ENCODE results near the gene MYO7B. TPM values are rescaled to one million over a fixed set of nuclear protein-coding genes. Genes with fewer than 3 reads are reported as not detected.

The MYO7B gene
- total RNA-seq, 2 experiments from 2014 or later, result 0.14 to 0.58 TPM

DNA sequence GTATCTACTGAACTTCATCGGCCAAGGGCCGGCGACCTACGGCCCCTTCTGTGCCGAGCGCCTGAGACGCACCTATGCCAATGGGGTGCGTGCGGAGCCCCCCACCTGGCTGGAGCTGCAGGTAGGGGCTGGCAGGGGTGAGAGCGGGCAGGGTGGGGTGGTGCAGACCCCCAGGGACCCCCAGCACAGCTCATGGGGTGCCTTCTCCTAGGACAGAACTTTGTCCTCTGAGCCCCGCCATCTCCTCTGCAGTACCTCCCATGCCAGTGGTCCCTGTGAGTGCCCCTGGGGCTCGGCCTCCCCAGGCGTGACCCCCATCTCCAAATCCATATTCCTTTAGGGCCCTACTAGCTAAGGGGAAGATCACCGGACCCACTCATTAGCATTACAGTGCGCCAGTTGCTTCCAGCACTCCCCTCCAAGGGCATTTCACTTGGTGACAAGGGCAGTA lies 86.5 kb downstream of the MYO7B start:
- H3K27ac Mint-ChIP-seq, result no peak overlapping the region
- POLR2A ChIA-PET, result no interaction called here

DNA sequence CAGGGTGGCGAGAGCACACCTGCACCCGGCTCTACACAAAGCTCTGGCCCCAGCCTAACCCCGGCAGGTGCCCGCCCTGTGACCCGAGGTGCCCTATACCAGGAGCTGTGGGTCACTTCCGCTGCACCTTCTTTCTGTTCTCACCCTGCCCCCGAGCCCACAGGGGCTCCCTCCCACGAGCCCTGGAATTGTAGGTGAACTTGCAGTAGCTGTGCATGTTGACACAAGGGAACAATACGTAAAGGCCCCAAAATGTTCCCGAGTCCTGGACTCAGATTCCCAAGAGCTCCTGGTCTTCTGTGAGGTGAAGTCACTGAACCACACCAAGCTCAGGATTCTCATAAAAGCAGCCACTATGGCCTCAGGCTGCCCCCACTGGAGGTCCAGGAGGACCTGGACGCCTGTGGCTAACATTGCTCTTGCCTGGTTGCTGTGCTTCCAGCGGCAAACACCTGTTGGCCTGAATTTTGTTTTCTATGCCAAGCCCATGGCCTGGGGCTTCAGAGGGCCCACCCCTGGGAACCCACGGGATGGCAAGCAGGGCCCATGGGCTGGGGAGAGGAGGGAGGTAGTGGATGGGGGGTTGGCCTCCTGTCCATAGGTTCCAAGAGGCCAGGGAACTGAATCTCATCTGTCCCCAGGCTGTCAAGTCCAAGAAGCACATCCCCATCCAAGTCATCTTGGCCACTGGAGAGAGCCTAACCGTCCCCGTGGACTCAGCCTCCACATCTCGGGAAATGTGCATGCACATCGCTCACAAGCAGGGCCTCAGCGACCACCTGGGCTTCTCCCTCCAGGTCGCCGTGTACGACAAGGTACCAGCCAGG lies 87.3 kb downstream of the MYO7B start:
- Mint-ChIP-seq H3K36me3 (no peaks in the 10 kb centered on the region), H3K9me3 (no peaks in the 10 kb centered on the region), H3K27ac (no peak overlapping the region), H3K4me1 (ENCODE audit: low read depth) (no peaks in the 10 kb centered on the region), H3K27me3 (no peaks in the 10 kb centered on the region), H3K4me3 (no peak overlapping the region)
- intact Hi-C loops (cut with micrococcal nuclease), result no loop called here
- ChIA-PET POLR2A (no interaction called here), CTCF (no interaction called here)
- DNase-seq, result no peak

More for the DNA sequence above, 86.5 kb downstream of the MYO7B start:
- intact Hi-C loops (cut with micrococcal nuclease), result no loop called here
- no peaks in the 10 kb centered on the region for H3K9me3 Mint-ChIP-seq
- no peaks in the 10 kb centered on the region for H3K4me1 Mint-ChIP-seq (ENCODE audit: low read depth)
- no peaks in the 10 kb centered on the region for H3K36me3 Mint-ChIP-seq
- CTCF ChIA-PET, result no interaction called here
- H3K27me3 Mint-ChIP-seq, result no peaks in the 10 kb centered on the region
- DNase-seq, result no peak
- H3K4me3 Mint-ChIP-seq, result no peak overlapping the region

DNA sequence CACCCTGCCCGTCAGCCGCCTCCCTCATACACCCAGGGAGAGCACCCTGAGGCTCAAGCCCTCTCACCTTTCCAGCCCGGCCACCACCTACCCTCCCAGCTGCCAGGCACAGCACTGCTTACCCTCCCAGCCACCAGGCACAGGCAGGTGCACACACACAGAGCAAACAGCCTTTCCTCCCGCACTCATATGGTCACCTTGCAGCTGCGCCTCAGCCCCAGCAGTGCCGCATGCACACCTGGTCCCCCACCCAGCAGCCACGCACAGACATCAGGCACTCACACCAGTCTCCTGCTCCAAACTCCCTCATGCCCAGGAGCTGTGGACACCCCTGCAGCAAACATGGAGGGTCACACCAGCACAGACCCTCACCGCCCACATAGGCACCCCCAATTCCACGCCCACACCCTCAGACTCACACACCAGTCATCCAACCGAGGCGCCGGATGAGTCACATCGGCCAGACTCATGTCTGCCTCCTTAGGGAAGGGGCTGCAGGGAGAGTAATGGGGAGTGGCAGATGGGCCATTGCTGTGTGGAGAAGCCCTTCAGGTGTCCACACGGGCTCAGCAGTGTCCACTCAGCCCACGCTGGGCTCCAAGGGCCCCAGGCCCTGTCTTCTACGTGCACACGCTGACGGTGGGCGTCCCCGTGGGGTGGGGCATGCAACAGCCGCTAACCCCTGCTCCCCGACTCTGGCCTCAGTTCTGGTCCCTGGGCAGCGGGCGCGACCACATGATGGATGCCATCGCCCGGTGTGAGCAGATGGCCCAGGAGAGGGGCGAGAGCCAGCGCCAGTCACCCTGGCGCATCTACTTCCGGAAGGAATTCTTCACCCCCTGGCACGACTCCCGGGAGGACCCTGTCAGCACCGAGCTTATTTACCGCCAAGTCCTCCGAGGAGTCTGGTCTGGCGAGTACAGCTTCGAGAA lies 88.2 kb downstream of the MYO7B start:
- Mint-ChIP-seq H3K27me3 (no peaks in the 10 kb centered on the region), H3K4me3 (no peak overlapping the region), H3K9me3 (no peaks in the 10 kb centered on the region), H3K27ac (no peak overlapping the region), H3K36me3 (no peaks in the 10 kb centered on the region), H3K4me1 (ENCODE audit: low read depth) (no peaks in the 10 kb centered on the region)
- DNase-seq, result no peak
- intact Hi-C loops (cut with micrococcal nuclease), result no loop called here
- POLR2A ChIA-PET, result no interaction called here
- CTCF ChIA-PET, result interaction anchor here (1.6 kb wide), 1 partner anchor 33 kb away, joined by 4 read pairs; no protein-coding TSS in a partner anchor

DNA sequence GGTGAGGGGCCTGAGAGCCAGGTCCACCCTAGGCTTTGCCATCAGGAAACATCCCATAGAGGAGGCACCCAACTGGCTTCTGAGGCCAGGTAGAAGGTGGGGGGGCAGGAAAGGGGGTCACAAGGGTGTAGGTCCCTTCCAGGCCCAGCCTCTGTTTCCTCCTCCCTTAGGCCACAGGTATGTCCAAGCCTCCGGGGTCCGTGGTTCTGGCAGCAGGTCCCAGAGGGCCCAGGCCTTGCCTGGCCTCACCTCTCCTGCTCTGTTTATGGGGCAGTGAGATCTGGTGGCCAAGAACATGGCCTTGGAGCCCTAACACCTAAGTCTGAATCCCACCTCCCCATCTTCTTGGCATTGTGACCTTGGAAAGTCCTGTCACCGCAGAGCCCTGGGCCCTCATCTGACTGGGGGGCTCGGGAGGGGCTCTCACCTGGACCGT lies 88.9 kb downstream of the MYO7B start:
- POLR2A ChIA-PET, result no interaction called here
- DNase-seq, result no peak
- intact Hi-C loops (cut with micrococcal nuclease), result no loop called here
- CTCF ChIA-PET, result interaction anchor here (1.6 kb wide), 1 partner anchor 33 kb away, joined by 4 read pairs; no protein-coding TSS in a partner anchor
- Mint-ChIP-seq H3K4me3 (no peak overlapping the region), H3K9me3 (no peaks in the 10 kb centered on the region), H3K27ac (no peak overlapping the region), H3K27me3 (no peaks in the 10 kb centered on the region), H3K4me1 (ENCODE audit: low read depth) (no peaks in the 10 kb centered on the region), H3K36me3 (no peaks in the 10 kb centered on the region)

DNA sequence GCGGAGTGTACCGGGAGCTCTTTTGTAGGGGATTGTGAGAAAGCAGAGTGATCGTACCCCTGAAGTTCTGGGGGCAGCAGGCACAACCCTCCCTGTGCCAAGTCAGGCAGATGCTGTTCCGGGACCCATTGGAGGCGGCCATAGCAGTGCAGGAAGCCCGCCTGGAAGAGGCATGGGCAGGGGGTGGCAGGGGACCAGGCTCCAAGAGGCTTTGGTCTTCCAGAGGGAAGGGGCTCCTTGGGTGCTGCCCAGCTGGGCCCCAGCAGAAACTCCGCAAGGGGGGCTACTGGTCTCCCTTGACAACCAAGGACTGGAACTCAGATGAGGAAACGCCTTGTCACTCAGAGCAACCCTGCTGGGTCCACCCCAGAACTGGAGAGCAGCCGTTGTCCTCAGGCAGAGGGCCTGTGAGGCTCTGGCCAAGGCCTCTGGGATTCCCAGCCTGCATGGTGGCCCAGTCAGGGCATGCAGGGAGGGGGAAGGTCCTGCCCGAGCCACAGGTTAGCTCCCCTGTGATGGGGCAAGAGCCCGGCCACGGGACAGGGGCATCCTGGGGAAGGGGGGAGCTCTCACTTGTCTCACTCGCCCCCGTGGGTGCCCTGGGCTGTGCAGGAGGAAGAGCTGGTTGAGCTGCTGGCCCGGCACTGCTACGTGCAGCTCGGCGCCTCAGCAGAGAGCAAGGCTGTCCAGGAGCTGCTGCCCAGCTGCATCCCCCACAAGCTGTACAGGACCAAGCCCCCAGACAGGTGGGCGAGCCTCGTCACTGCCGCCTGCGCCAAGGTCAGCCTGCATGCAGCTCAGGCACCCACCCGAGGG lies 89.5 kb downstream of the MYO7B start:
- POLR2A ChIA-PET, result no interaction called here
- CTCF ChIA-PET, result interaction anchor here (1.2 to 1.6 kb wide), 2 partner anchors 17 to 34 kb away, joined by 3 to 4 read pairs; no protein-coding TSS in a partner anchor
- Mint-ChIP-seq H3K27ac (no peak overlapping the region), H3K4me3 (no peak overlapping the region), H3K36me3 (no peaks in the 10 kb centered on the region), H3K4me1 (ENCODE audit: low read depth) (no peaks in the 10 kb centered on the region), H3K9me3 (no peaks in the 10 kb centered on the region), H3K27me3 (no peaks in the 10 kb centered on the region)
- intact Hi-C loops (cut with micrococcal nuclease), result no loop called here
- no peak for DNase-seq

DNA sequence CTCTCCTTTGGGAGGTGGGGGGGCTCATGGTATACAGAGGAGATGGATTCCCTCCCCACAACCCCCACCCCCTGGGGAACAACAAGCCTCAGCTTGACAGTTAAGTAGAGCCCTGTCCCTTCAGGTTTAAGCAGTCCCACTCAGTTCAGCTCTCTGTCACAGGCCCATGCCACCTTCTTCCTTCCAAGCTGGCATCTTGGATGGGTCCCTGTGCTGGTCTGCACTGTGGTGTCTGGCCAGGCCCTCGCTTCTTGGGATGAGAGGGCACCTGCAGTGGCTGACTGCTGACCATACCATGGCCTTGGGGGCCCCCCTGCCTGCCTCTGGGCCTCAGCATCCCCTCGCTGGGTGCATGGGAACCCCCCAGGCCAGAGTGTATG lies 90.1 kb downstream of the MYO7B start:
- Mint-ChIP-seq H3K4me1 (ENCODE audit: low read depth) (no peaks in the 10 kb centered on the region), H3K36me3 (no peaks in the 10 kb centered on the region), H3K4me3 (no peak overlapping the region), H3K27me3 (no peaks in the 10 kb centered on the region), H3K27ac (no peak overlapping the region), H3K9me3 (no peaks in the 10 kb centered on the region)
- intact Hi-C loops (cut with micrococcal nuclease), result no loop called here
- DNase-seq, result no peak
- ChIA-PET CTCF (interaction anchor here (1.2 to 1.6 kb wide), 2 partner anchors 16 to 35 kb away, joined by 3 to 4 read pairs; no protein-coding TSS in a partner anchor), POLR2A (no interaction called here)

DNA sequence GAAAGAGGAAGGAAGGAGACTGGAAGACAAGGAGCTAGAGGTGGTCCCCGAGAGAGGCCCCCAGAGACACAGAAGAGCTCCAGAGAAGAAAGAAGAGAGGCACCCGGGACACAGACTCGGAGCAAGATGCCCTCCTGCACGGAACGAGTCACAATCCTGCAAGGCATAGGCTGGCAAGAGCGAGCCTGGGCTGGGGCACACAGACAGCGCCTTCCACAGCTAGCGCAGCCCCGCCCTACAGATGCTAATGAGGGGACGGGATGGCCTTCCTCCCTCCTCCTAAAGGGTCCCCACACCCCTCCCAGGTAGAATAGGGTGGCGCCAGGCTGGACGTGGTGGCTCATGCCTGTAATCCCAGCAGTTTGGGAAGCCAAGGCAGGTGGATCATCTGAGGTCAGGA lies 90.7 kb downstream of the MYO7B start:
- Mint-ChIP-seq H3K27me3 (no peaks in the 10 kb centered on the region), H3K9me3 (no peaks in the 10 kb centered on the region), H3K27ac (no peak overlapping the region), H3K4me1 (ENCODE audit: low read depth) (no peaks in the 10 kb centered on the region), H3K4me3 (no peak overlapping the region), H3K36me3 (no peaks in the 10 kb centered on the region)
- POLR2A ChIA-PET, result no interaction called here
- no peak for DNase-seq
- CTCF ChIA-PET, result no interaction called here
- intact Hi-C loops (cut with micrococcal nuclease), result no loop called here

DNA sequence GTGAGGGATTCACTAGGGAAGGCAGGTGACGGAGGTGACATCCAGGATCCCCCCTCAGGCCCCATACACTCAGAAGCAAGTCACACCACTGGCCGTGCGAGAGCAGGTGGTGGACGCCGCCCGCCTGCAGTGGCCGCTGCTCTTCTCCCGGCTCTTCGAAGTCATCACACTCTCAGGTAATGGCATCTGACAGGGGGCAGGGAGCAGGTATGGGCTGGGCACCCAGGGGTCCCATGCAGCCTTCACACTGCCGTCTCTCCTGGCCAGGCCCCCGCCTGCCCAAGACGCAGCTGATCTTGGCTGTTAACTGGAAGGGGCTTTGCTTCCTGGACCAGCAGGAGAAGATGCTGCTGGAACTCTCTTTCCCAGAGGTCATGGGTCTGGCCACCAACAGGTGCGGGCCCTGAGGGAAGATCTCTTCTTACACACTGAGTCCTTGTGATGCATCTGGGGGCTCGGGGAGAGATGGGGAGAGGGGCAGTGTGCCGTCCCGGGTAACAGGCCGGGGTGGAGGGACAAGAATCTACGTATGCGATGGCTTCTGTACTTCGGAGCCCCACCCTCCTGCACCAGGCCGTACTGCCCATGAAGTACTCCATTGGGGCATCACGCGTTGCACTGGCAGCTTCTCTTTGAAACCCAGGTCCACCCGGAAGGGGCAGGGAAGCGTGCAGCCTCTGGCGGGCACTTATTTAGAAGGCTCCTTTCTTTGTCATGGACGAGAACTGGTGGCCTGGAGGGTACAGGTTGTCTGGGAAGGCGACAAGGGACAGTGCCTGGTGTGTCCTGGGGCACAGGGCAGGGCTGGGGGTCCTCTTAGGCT lies 91.6 kb downstream of the MYO7B start:
- intact Hi-C loops (cut with micrococcal nuclease), result no loop called here
- ChIA-PET POLR2A (no interaction called here), CTCF (no interaction called here)
- Mint-ChIP-seq H3K4me3 (no peak overlapping the region), H3K9me3 (no peaks in the 10 kb centered on the region), H3K27ac (no peak overlapping the region), H3K4me1 (ENCODE audit: low read depth) (no peaks in the 10 kb centered on the region), H3K36me3 (no peaks in the 10 kb centered on the region), H3K27me3 (no peaks in the 10 kb centered on the region)
- no peak for DNase-seq

DNA sequence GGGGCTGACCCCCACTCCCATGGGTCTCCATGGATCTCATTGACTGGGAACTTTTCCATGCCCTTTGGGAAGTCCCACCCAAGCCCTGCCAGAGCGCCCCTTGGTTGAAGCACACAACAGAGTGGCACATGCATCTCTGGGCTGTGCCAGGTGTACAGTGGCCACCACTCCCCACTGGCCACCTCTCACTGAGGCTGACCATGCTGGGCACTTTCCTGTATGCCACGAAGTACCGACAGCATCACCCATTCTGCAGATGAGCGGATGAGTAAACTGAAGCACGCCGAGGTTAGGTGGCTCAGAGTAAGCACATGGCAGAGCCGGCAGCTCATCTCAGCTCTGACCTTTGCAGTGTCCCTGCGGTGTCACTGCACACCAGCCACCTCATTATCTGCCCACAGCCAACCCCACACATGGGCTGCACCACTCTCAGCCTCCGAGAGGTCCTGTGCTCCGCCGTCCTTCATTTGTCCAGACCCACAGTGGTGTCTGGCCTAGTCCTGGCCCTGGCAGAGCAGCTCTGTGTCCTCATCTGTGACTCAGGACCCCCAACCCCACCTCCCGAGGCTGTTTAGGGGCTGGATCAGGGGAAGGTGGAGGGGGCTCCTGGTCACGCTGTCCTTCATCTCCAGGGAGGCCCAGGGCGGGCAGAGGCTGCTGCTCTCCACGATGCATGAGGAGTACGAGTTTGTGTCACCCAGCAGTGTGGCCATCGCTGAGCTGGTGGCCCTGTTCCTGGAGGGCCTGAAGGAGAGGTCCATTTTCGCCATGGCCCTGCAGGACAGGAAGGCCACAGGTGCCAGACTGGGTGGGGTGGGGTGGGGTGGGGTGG lies 92.5 kb downstream of the MYO7B start:
- intact Hi-C loops (cut with micrococcal nuclease), result no loop called here
- Mint-ChIP-seq H3K36me3 (no peaks in the 10 kb centered on the region), H3K4me3 (no peak overlapping the region), H3K4me1 (ENCODE audit: low read depth) (peaks cover 4% of the 10 kb centered on the region), H3K27me3 (no peaks in the 10 kb centered on the region), H3K9me3 (no peaks in the 10 kb centered on the region), H3K27ac (no peak overlapping the region)
- no peak for DNase-seq
- ChIA-PET POLR2A (interaction anchor here (1.2 kb wide), 1 partner anchor 12 kb away, joined by 3 read pairs; no protein-coding TSS in a partner anchor), CTCF (interaction anchor here (0.6 kb wide), 1 partner anchor 22 kb away, joined by 3 read pairs; no protein-coding TSS in a partner anchor)

DNA sequence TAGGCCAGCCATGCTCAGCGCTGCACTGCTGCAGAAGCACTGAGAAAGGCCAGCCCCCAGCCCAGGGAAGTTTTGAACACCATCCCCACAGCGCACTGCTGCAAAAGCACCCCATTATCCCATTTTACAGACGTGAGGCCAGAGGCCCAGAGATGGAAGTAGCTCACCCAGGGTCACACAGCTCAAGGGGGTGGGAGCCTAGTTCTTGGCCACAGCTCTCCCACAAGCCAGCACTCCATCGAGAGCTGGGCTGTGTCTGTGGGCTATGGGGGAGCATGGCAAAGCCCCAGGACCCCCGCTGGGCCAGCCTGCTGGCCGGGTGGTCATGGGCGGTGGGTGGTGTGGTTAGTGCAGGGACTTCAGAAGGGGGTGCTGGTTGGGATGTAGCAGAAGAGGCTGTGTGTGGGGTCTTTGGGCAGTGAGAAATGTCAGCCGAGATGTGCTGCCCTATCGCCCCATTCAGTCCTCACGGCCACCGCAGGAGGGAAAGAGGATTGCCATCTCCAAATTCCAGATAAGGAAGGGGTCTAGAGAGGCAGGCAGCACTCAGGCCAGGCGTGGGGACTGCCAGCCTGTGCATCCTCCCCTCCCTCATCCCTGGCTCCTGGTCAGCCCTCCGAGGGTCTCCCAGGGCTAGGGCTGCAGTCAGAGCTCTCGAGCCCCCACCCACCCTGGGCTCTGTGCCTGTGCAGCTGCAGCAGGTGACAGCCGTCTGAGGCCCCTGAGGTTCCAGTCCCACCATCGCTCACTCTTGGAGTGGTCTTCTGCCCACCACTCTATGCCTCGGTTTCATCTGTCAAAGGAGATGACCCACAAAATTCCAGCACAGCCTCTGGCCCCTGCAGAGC lies 93.5 kb downstream of the MYO7B start:
- no peak overlapping the region for H3K4me3 Mint-ChIP-seq
- no peaks in the 10 kb centered on the region for H3K27me3 Mint-ChIP-seq
- no peaks in the 10 kb centered on the region for H3K36me3 Mint-ChIP-seq
- POLR2A ChIA-PET, result interaction anchor here (1.2 kb wide), 1 partner anchor 11 kb away, joined by 3 read pairs; no protein-coding TSS in a partner anchor
- no peaks in the 10 kb centered on the region for H3K9me3 Mint-ChIP-seq
- no peak for DNase-seq
- CTCF ChIA-PET, result interaction anchor here (0.6 kb wide), 1 partner anchor 21 kb away, joined by 3 read pairs; no protein-coding TSS in a partner anchor
- no peak overlapping the region for H3K27ac Mint-ChIP-seq
- intact Hi-C loops (cut with micrococcal nuclease), result no loop called here
- peaks cover 13% of the 10 kb centered on the region for H3K4me1 Mint-ChIP-seq (ENCODE audit: low read depth)

Measured in activated CD4-positive, alpha-beta memory T cell treated with anti-CD3 and anti-CD28 coated beads for 36 hours (primary cell).